A549 (cell line): ENCODE data around the gene SALL3. TPM values are rescaled to one million over a fixed set of nuclear protein-coding genes. Genes with fewer than 3 reads are reported as not detected.
A peak's percentile ranks its signal among the peaks of the same experiment; 100 is the strongest.

Experiments
- ATAC-seq, 2 experiments: fragments of 200-7000 bp in 1 of 2; fragments of >200 bp in 1 of 2; cut with Nextera tagmentation in 1 of 2; cut with Tn5 transposase in 1 of 2; 3 replicates each; pipeline versions ENCODE4 v1.8.0 to v1.9.1; 2018 to 2020; ENCODE audit warnings: mild to moderate bottlenecking in 1 of 2, moderate library complexity in 1 of 2
- CTCF ChIA-PET: fragments of 300-600 bp; sonication (Branson Sonifier 250); formaldehyde crosslinking; extraction: SDS; loops from one replicate; lab custom pipeline; 2021; ENCODE audit warnings: antibody characterized with exemption, inconsistent platforms; lab: Yijun Ruan, JAX
- POLR2A ChIA-PET: fragments of 350-600 bp; formaldehyde crosslinking; extraction: SDS; loops from one replicate; lab custom pipeline; 2021; ENCODE audit warnings: antibody characterized with exemption, inconsistent platforms; lab: Yijun Ruan, JAX
- DNase-seq, 2 experiments: peaks; one replicate each; pipeline versions ENCODE4 v3.0.0 to v3.0.0-alpha.2; 2011 to 2016; ENCODE audit warnings: low read depth in 1 of 2, low spot score in 1 of 2
- FAIRE-seq: peaks from 2 replicates; lab custom pipeline; 2011; peaks lifted over from hg19 to GRCh38; lab: Jason Lieb, UNC
- H3K27ac ChIP-seq, 2 experiments: fragments of >200 bp; sonication (Bioruptor Twin); formaldehyde crosslinking; 3 replicates each; pipeline ENCODE4 v1.5.1; 2016 to 2017
- H3K4me1 ChIP-seq: fragments of >200 bp; sonication (Bioruptor Twin); formaldehyde crosslinking; 3 replicates; pipeline ENCODE4 v1.6.1; 2016
- H3K4me2 ChIP-seq: fragments of >200 bp; sonication (Bioruptor Twin); formaldehyde crosslinking; 3 replicates; pipeline ENCODE4 v1.6.1; 2016
- H3K4me3 ChIP-seq: fragments of >200 bp; sonication (Bioruptor Twin); formaldehyde crosslinking; 3 replicates; pipeline ENCODE4 v1.5.1; 2016
- H3K9me3 ChIP-seq: fragments of >200 bp; sonication (Bioruptor Twin); formaldehyde crosslinking; 3 replicates; pipeline ENCODE4 v1.6.1; 2016
- BHLHE40 ChIP-seq: IDR thresholded peaks from 2 replicates; pipeline ENCODE4 v1.6.1; 2012; ENCODE audit warnings: low read depth, low read length, inconsistent platforms
- CBX2 ChIP-seq: fragments of 200-600 bp; sonication (generic); IDR thresholded peaks from 2 replicates; pipeline ENCODE4 v1.6.1; 2016; ENCODE audit warnings: low read depth, mild to moderate bottlenecking, borderline replicate concordance
- CBX8 ChIP-seq: fragments of 200-600 bp; sonication (generic); IDR thresholded peaks from 2 replicates; pipeline ENCODE4 v1.6.1; 2016
- CHD2 ChIP-seq: fragments of 150-350 bp; IDR thresholded peaks from 2 replicates; pipeline ENCODE4 v1.6.1; 2014; ENCODE audit warnings: low read length; ENCODE audit not compliant: partially characterized antibody
- E2F6 ChIP-seq: IDR thresholded peaks from 2 replicates; pipeline ENCODE4 v1.6.1; 2012; ENCODE audit warnings: low read depth, borderline replicate concordance
- EHMT2 ChIP-seq: fragments of 200-600 bp; sonication (generic); IDR thresholded peaks from 2 replicates; pipeline ENCODE4 v1.6.1; 2016; ENCODE audit warnings: antibody characterized with exemption, low read depth, mild to moderate bottlenecking, moderate library complexity
- ELK1 ChIP-seq: fragments of 150-350 bp; IDR thresholded peaks from 2 replicates; pipeline ENCODE4 v1.6.1; 2014; ENCODE audit warnings: low read depth, mild to moderate bottlenecking, low read length
- EP300 ChIP-seq, 2 experiments: fragments of >200 bp; sonication (Bioruptor Twin); formaldehyde crosslinking; IDR thresholded peaks; 2 replicates in 1 of 2; 3 replicates in 1 of 2; pipeline ENCODE4 v1.6.1; 2016 to 2017
- FOSL2 ChIP-seq, 2 experiments: fragments of 450-650 bp in 1 of 2; fragments of >200 bp in 1 of 2; sonication (Bioruptor Twin) in 1 of 2; formaldehyde crosslinking; IDR thresholded peaks; 2 replicates each; pipeline versions ENCODE4 v1.5.0 to v1.6.1; 2016 to 2020; ENCODE audit warnings: mild to moderate bottlenecking in 1 of 2, moderate library complexity in 1 of 2
- FOXS1 ChIP-seq: fragments of 250-450 bp; sonication (Bioruptor Pico); IDR thresholded peaks from 2 replicates; pipeline ENCODE4 v1.5.0; 2020; ENCODE audit warnings: mild to moderate bottlenecking, moderate library complexity
- GATA3 ChIP-seq: IDR thresholded peaks from 2 replicates; pipeline ENCODE4 v1.6.1; 2012; ENCODE audit warnings: borderline replicate concordance
- HDAC2 ChIP-seq: fragments of 200-600 bp; sonication (generic); IDR thresholded peaks from 2 replicates; pipeline ENCODE4 v1.6.1; 2016
- HES2 ChIP-seq: fragments of >200 bp; sonication (Bioruptor Twin); formaldehyde crosslinking; IDR thresholded peaks from 2 replicates; pipeline ENCODE4 v1.6.1; 2016
- HEYL ChIP-seq: fragments of 250-450 bp; sonication (Bioruptor Pico); IDR thresholded peaks from 2 replicates; pipeline ENCODE4 v1.8.0; 2021; ENCODE audit warnings: mild to moderate bottlenecking, moderate library complexity
- HMGXB4 ChIP-seq: fragments of 250-450 bp; sonication (Bioruptor Pico); IDR thresholded peaks from 2 replicates; pipeline ENCODE4 v1.5.0; 2021; ENCODE audit warnings: mild to moderate bottlenecking, moderate library complexity, borderline replicate concordance
- HOXA7 ChIP-seq: fragments of 250-450 bp; sonication (Bioruptor Pico); IDR thresholded peaks from 2 replicates; pipeline ENCODE4 v1.5.0; 2020; ENCODE audit warnings: mild to moderate bottlenecking, moderate library complexity
- HOXB13 ChIP-seq: fragments of 250-450 bp; sonication (Bioruptor Pico); IDR thresholded peaks from 2 replicates; pipeline ENCODE4 v1.5.0; 2020; ENCODE audit warnings: low read depth, mild to moderate bottlenecking, moderate library complexity
- JUN ChIP-seq, 2 experiments: fragments of >200 bp; sonication (Bioruptor Twin); formaldehyde crosslinking; IDR thresholded peaks; 2 replicates in 1 of 2; 3 replicates in 1 of 2; pipeline ENCODE4 v1.6.1; 2016 to 2017
- KDM1A ChIP-seq: fragments of 200-600 bp; sonication (generic); IDR thresholded peaks from 2 replicates; pipeline ENCODE4 v1.6.1; 2016; ENCODE audit warnings: low read depth, mild to moderate bottlenecking
- KDM5A ChIP-seq: fragments of 200-600 bp; sonication (generic); IDR thresholded peaks from 2 replicates; pipeline ENCODE4 v1.6.1; 2016; ENCODE audit warnings: antibody characterized with exemption, mild to moderate bottlenecking
- MAFK ChIP-seq: fragments of 450-650 bp; IDR thresholded peaks from 2 replicates; pipeline ENCODE4 v1.6.1; 2014; ENCODE audit not compliant: partially characterized antibody
- MAZ ChIP-seq: fragments of 150-350 bp; IDR thresholded peaks from 2 replicates; pipeline ENCODE4 v1.6.1; 2014; ENCODE audit warnings: antibody characterized with exemption, low read depth, low read length, borderline replicate concordance
- NFE2L2 ChIP-seq: fragments of 150-350 bp; conservative IDR thresholded peaks from 2 replicates; pipeline ENCODE4 v1.6.1; 2014; ENCODE audit warnings: low read length
- NPAS2 ChIP-seq: fragments of 250-450 bp; sonication (Bioruptor Pico); IDR thresholded peaks from 2 replicates; pipeline ENCODE4 v1.8.0; 2022; ENCODE audit warnings: mild to moderate bottlenecking, moderate library complexity, borderline replicate concordance
- NR3C1 ChIP-seq: fragments of >200 bp; sonication (Bioruptor Twin); formaldehyde crosslinking; IDR thresholded peaks from 3 replicates; pipeline ENCODE4 v1.6.1; 2017
- PHF8 ChIP-seq: fragments of 200-600 bp; sonication (generic); IDR thresholded peaks from 2 replicates; pipeline ENCODE4 v1.6.1; 2016; ENCODE audit warnings: low read depth, mild to moderate bottlenecking, antibody characterized with exemption, moderate library complexity, borderline replicate concordance
- POLR2A ChIP-seq: IDR thresholded peaks from 2 replicates; pipeline ENCODE4 v1.6.1; 2012; ENCODE audit warnings: mild to moderate bottlenecking, low read length
- POLR2AphosphoS2 ChIP-seq: conservative IDR thresholded peaks from 2 replicates; pipeline ENCODE4 v1.6.1; 2012; ENCODE audit warnings: low read length, improper control_type of control experiment, inconsistent platforms
- RAD21 ChIP-seq, 2 experiments: fragments of >200 bp in 1 of 2; sonication (Bioruptor Twin) in 1 of 2; formaldehyde crosslinking in 1 of 2; IDR thresholded peaks in 1 of 2; conservative IDR thresholded peaks in 1 of 2; 2 replicates in 1 of 2; 3 replicates in 1 of 2; pipeline ENCODE4 v1.6.1; 2012 to 2018; ENCODE audit warnings: inconsistent platforms in 1 of 2
- RCOR1 ChIP-seq: fragments of 150-350 bp; IDR thresholded peaks from 2 replicates; pipeline ENCODE4 v1.6.1; 2014; ENCODE audit warnings: antibody characterized with exemption, low read length, low read depth
- RFX5 ChIP-seq: fragments of 450-650 bp; IDR thresholded peaks from 2 replicates; pipeline ENCODE4 v1.7.1; 2014; ENCODE audit warnings: antibody characterized with exemption, mild to moderate bottlenecking, moderate library complexity
- SMC3 ChIP-seq: fragments of >200 bp; sonication (Bioruptor Twin); formaldehyde crosslinking; IDR thresholded peaks from 3 replicates; pipeline ENCODE4 v1.6.1; 2018; ENCODE audit warnings: inconsistent platforms
- SREBF2 ChIP-seq: fragments of 450-650 bp; IDR thresholded peaks from 2 replicates; pipeline ENCODE4 v1.6.1; 2014; ENCODE audit warnings: mild to moderate bottlenecking, moderate library complexity
- ZSCAN20 ChIP-seq: fragments of 250-450 bp; sonication (Bioruptor Pico); IDR thresholded peaks from 2 replicates; pipeline ENCODE4 v1.8.0; 2022; ENCODE audit warnings: mild to moderate bottlenecking, moderate library complexity
- WGBS: methylation state at CpG from one replicate; pipeline ENCODE4 v1.1.6; 2017; ENCODE audit errors: missing lambda C conversion rate; 5-methylcytosine and 5-hydroxymethylcytosine counted together
- polyA plus RNA-seq, 4 experiments: library from polyadenylated mRNA; depleted of rRNA in 3 of 4; stranded (reverse); fragments of >200 nt; fragmentation: RNase III in 1 of 4; extraction: RNeasy Plus Mini Kit Qiagen cat#74134 plus additional on column Dnase treatment in 1 of 4; gene quantifications; 2 replicates in 3 of 4; 3 replicates in 1 of 4; pipeline ENCODE4 v1.2.3, GENCODE V29; 2011 to 2017

SALL3 gene
- polyA plus RNA-seq, 2 of the 4 experiments (the other 2 are of a cell fraction): not detected

GRCh38 chr18:79042276-79042675 is 62.7 kb downstream of the SALL3 start:
- ChIA-PET CTCF (no interaction called here), POLR2A (no interaction called here)
- TF ChIP-seq JUN (IDR thresholded peaks at IDR 0.05): no peak
- no peak for TF ChIP-seq MAZ
- no peak for TF ChIP-seq FOXS1 (CRISPR knock-in tag)
- no peak for TF ChIP-seq BHLHE40
- no peak for TF ChIP-seq NPAS2 (CRISPR knock-in tag)
- TF ChIP-seq FOSL2 (IDR thresholded peaks at IDR 0.05): no peak
- TF ChIP-seq FOSL2 (CRISPR knock-in tag; IDR thresholded peaks at IDR 0.05): no peak
- H3K4me2 ChIP-seq: no peak overlapping the region
- peak in 1 of 2 experiments; percentile 23; a peak in 1 of 6 replicates for ATAC-seq
- H3K27ac ChIP-seq: no peak overlapping the region
- no peak for DNase-seq
- 35% methylated on average over 5 of the region's 5 CpGs for WGBS
- no peak for FAIRE-seq
- H3K4me1 ChIP-seq: peaks cover 6% of the 10 kb centered on the region; the same call in 2 of the 3 replicates
- H3K9me3 ChIP-seq: no peaks in the 10 kb centered on the region
- H3K4me3 ChIP-seq: no peak overlapping the region

- TF ChIP-seq FOXS1 (CRISPR knock-in tag) (no peak), CBX2 (no peak), E2F6 (no peak), EP300 (IDR thresholded peaks at IDR 0.05) (no peak), HES2 (no peak), ZSCAN20 (no peak), RCOR1 (no peak), RFX5 (no peak), NFE2L2 (no peak), PHF8 (no peak), NR3C1 (no peak), HOXA7 (no peak), JUN (IDR thresholded peaks at IDR 0.05) (no peak), HMGXB4 (no peak), HOXB13 (CRISPR knock-in tag) (no peak), CBX8 (no peak), SMC3 (no peak), HEYL (CRISPR knock-in tag) (no peak)
- TF ChIP-seq, all 56 proteins: peak for 0
- ChIA-PET CTCF (interaction anchor here (1.3 kb wide), 1 partner anchor 21 kb away, joined by 3 read pairs; no protein-coding TSS in a partner anchor), POLR2A (no interaction called here)
- 37% methylated on average over 4 of the region's 5 CpGs for WGBS
- no peak overlapping the region for H3K4me2 ChIP-seq
- no peak overlapping the region for H3K27ac ChIP-seq
- peaks cover 6% of the 10 kb centered on the region; the same call in 2 of the 3 replicates for H3K4me1 ChIP-seq
- no peaks in the 10 kb centered on the region for H3K9me3 ChIP-seq
- FAIRE-seq (no peak), DNase-seq (no peak), ATAC-seq (no peak)
- H3K4me3 ChIP-seq: no peak overlapping the region
These were observed 63.7 kb downstream of the SALL3 start for GRCh38 chr18:79043288-79043687.

- DNase-seq (no peak), FAIRE-seq (no peak), ATAC-seq (no peak)
- Histone ChIP-seq H3K27ac (no peak overlapping the region), H3K4me1 (peaks cover 6% of the 10 kb centered on the region; the same call in 2 of the 3 replicates), H3K9me3 (no peaks in the 10 kb centered on the region)
- ChIA-PET POLR2A (no interaction called here), CTCF (no interaction called here)
- 74% methylated on average over 13 of the region's 14 CpGs for WGBS
- TF ChIP-seq GATA3 (no peak), POLR2AphosphoS2 (no peak), HDAC2 (no peak), SREBF2 (no peak), EHMT2 (no peak), EP300 (IDR thresholded peaks at IDR 0.05) (no peak), POLR2A (no peak), BHLHE40 (no peak), ELK1 (no peak), CBX2 (no peak), MAFK (no peak), CHD2 (no peak), RAD21 (conservative IDR thresholded peaks at IDR 0.05 in 1 of 2, IDR thresholded peaks at IDR 0.05 in 1 of 2) (no peak), KDM1A (no peak), KDM5A (no peak)
- TF ChIP-seq, all 56 proteins: peak for 0
- H3K4me2 ChIP-seq: no peak overlapping the region
- no peak overlapping the region for H3K4me3 ChIP-seq
These were observed 66.9 kb downstream of the SALL3 start for GRCh38 chr18:79046522-79046921.
